Glutamatergic neuron (in vitro differentiated cells): ENCODE results near the gene CNOT3. TPM values are rescaled to one million over a fixed set of nuclear protein-coding genes. Genes with fewer than 3 reads are reported as not detected.

Experiments used
- DNase-seq: peaks from one replicate; pipeline ENCODE4 v3.0.0; 2022
- H3K27ac Mint-ChIP-seq: one replicate; pipeline ENCODE4 v1.8.0; 2020; ENCODE audit warnings: mild to moderate bottlenecking, mixed read lengths, inconsistent platforms; ENCODE audit not compliant: unreplicated experiment
- H3K27me3 Mint-ChIP-seq: one replicate; pipeline ENCODE4 v1.8.0; 2020; ENCODE audit warnings: mild to moderate bottlenecking, moderate library complexity, mixed read lengths, inconsistent platforms; ENCODE audit not compliant: unreplicated experiment
- H3K36me3 Mint-ChIP-seq: one replicate; pipeline ENCODE4 v1.8.0; 2020; ENCODE audit warnings: mild to moderate bottlenecking, mixed read lengths, inconsistent platforms; ENCODE audit not compliant: unreplicated experiment
- H3K4me1 Mint-ChIP-seq: one replicate; pipeline ENCODE4 v1.8.0; 2020; ENCODE audit warnings: mild to moderate bottlenecking, low read depth, mixed read lengths, inconsistent platforms; ENCODE audit not compliant: unreplicated experiment
- H3K4me3 Mint-ChIP-seq: one replicate; pipeline ENCODE4 v1.8.0; 2020; ENCODE audit warnings: mild to moderate bottlenecking, mixed read lengths, inconsistent platforms; ENCODE audit not compliant: unreplicated experiment
- H3K9me3 Mint-ChIP-seq: one replicate; pipeline ENCODE4 v1.8.0; 2020; ENCODE audit warnings: mild to moderate bottlenecking, moderate library complexity, mixed read lengths, inconsistent platforms; ENCODE audit not compliant: unreplicated experiment
- CTCF ChIP-seq: fragments of 200-600 bp; sonication (generic); IDR thresholded peaks from one replicate; pipeline ENCODE4 v1.5.0; 2021; ENCODE audit not compliant: partially characterized antibody, unreplicated experiment
- total RNA-seq: library from RNA; stranded (reverse); fragmentation: NEBNext Ultra II Directional; extraction: Animal tissue kit (Norgen Biotek cat#: 25700); gene quantifications from one replicate; pipeline ENCODE4 v1.2.1, GENCODE V29; 2021; ENCODE audit not compliant: unreplicated experiment

Gene CNOT3
- total RNA-seq, 1 donor from 2014 or later = 56.9 TPM

DNA sequence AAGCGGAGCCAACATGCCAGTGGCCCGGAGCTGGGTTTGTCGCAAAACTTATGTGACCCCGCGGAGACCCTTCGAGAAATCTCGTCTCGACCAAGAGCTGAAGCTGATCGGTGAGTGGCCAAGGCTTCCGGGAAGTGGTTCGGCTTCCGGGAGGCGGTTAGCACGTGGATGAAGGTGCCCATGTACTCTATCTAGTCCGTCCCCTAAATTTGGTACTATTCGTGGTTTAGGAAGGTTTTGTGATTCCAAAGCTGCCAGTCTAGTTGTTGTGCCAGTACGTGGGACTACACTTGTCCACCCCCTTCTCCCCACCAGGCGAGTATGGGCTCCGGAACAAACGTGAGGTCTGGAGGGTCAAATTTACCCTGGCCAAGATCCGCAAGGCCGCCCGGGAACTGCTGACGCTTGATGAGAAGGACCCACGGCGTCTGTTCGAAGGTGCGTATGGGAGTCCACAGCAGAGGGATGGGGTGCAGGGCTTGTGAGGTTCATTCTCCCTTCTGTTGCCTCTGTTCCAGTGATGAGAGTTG lies 63.7 kb downstream of the CNOT3 start:
- Mint-ChIP-seq H3K36me3 (no peaks in the 10 kb centered on the region), H3K4me1 (peaks cover 10% of the 10 kb centered on the region), H3K4me3 (peak overlapping the region; percentile 98), H3K9me3 (peaks cover 6% of the 10 kb centered on the region), H3K27ac (peak overlapping the region; percentile 97), H3K27me3 (peaks cover 8% of the 10 kb centered on the region)
- no peak for DNase-seq
- no peak for TF ChIP-seq CTCF

GRCh38 chr19:54201980-54202379 lies 64.4 kb downstream of the CNOT3 start:
- peaks cover 6% of the 10 kb centered on the region for H3K9me3 Mint-ChIP-seq
- no peak for TF ChIP-seq CTCF
- peak overlapping the region; percentile 98 for H3K4me3 Mint-ChIP-seq
- H3K27ac Mint-ChIP-seq = peak overlapping the region; percentile 97
- H3K36me3 Mint-ChIP-seq = no peaks in the 10 kb centered on the region
- no peak for DNase-seq
- peaks cover 10% of the 10 kb centered on the region for H3K4me1 Mint-ChIP-seq
- H3K27me3 Mint-ChIP-seq = peaks cover 8% of the 10 kb centered on the region

DNA sequence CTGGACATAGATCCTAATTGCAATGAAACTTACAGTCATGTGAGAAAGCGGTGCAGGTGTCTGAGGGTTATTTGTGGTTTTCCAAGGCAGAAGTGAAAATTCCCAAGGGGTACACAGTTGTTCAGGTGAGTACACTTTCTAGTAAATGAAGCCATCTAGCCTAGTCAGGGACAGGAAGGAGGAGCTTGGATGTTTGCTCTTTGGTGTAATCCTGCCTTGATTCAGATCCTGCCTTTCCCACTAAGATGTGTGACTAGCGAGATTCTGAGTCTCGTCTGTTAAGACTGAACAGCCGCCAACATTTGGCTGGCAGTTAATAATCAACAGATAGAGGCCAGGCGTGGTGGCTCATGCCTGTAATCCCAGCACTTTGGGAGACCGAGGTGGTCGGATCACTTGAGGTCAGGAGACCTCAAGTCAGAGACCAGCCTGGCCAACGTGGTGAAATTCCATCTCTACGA lies 65.6 kb downstream of the CNOT3 start:
- peak overlapping the region; percentile 98 for H3K4me3 Mint-ChIP-seq
- TF ChIP-seq CTCF = no peak
- DNase-seq = no peak
- peaks cover 13% of the 10 kb centered on the region for H3K4me1 Mint-ChIP-seq
- peaks cover 10% of the 10 kb centered on the region for H3K9me3 Mint-ChIP-seq
- H3K36me3 Mint-ChIP-seq = peaks cover 5% of the 10 kb centered on the region
- H3K27me3 Mint-ChIP-seq = peaks cover 8% of the 10 kb centered on the region
- H3K27ac Mint-ChIP-seq = peak overlapping the region; percentile 62

- no peak for DNase-seq
- H3K27me3 Mint-ChIP-seq = peaks cover 6% of the 10 kb centered on the region
- no peak for TF ChIP-seq CTCF
- H3K27ac Mint-ChIP-seq = peak overlapping the region; percentile 31
- H3K36me3 Mint-ChIP-seq = peaks cover 8% of the 10 kb centered on the region
- H3K9me3 Mint-ChIP-seq = peaks cover 10% of the 10 kb centered on the region
- no peak overlapping the region for H3K4me3 Mint-ChIP-seq
- H3K4me1 Mint-ChIP-seq = peaks cover 18% of the 10 kb centered on the region
These were observed 67.4 kb downstream of the CNOT3 start for GRCh38 chr19:54204767-54205468.

Other genes with a start within 250 kb of the CNOT3 start
- 60.4 TPM for gene CACNG7, start 228.5 kb upstream of the CNOT3 start, total RNA-seq
- gene CACNG8, start 174.8 kb upstream of the CNOT3 start, total RNA-seq = 4.3 TPM
- 0.74 TPM for gene CACNG6, start 146.1 kb upstream of the CNOT3 start, total RNA-seq
- not detected for gene VSTM1, start 73.9 kb upstream of the CNOT3 start, total RNA-seq
- gene TARM1, start 56.4 kb upstream of the CNOT3 start, total RNA-seq = not detected
- not detected for gene OSCAR, start 37.0 kb upstream of the CNOT3 start, total RNA-seq
- 143 TPM for gene NDUFA3, start 34.9 kb upstream of the CNOT3 start, total RNA-seq
- gene TFPT, start 22.1 kb upstream of the CNOT3 start, total RNA-seq = 21.9 TPM
- 55.5 TPM for gene PRPF31, start 22.0 kb upstream of the CNOT3 start, total RNA-seq
- gene LENG1, start 22.0 kb downstream of the CNOT3 start, total RNA-seq = 3.7 TPM
- not detected for gene TMC4, start 35.4 kb downstream of the CNOT3 start, total RNA-seq
- gene MBOAT7, start 51.8 kb downstream of the CNOT3 start, total RNA-seq = 62.0 TPM
- 44.8 TPM for gene TSEN34, start 53.5 kb downstream of the CNOT3 start, total RNA-seq
- 557 TPM for gene RPS9, start 63.1 kb downstream of the CNOT3 start, total RNA-seq
- not detected for gene LILRB3, start 85.2 kb downstream of the CNOT3 start, total RNA-seq
- not detected for gene LILRA6, start 105.0 kb downstream of the CNOT3 start, total RNA-seq
- 0.17 TPM for gene LILRB5, start 119.5 kb downstream of the CNOT3 start, total RNA-seq
- gene LILRB2, start 143.3 kb downstream of the CNOT3 start, total RNA-seq = 0.54 TPM
- gene LILRA5, start 175.4 kb downstream of the CNOT3 start, total RNA-seq = not detected
- not detected for gene LILRA4, start 201.4 kb downstream of the CNOT3 start, total RNA-seq
- not detected for gene LAIR1, start 227.2 kb downstream of the CNOT3 start, total RNA-seq